HCT116 (cell line): ENCODE data around the gene ZBTB20. TPM values are rescaled to one million over a fixed set of nuclear protein-coding genes. Genes with fewer than 3 reads are reported as not detected.

Source experiments
- ATAC-seq: fragments of 200-7000 bp; cut with Tn5 transposase; 2 replicates; pipeline ENCODE4 v1.9.1; 2020; ENCODE audit warnings: mild to moderate bottlenecking, moderate library complexity
- BruUV-seq: library from RNA; stranded (reverse); fragments of 400-500 nt; replicated peaks from 2 replicates; lab custom pipeline; 2021; lab: Mats Ljungman, UMichigan
- CTCF ChIA-PET: fragments of 300-600 bp; sonication (Branson Sonifier 250); formaldehyde crosslinking; loops from one replicate; lab custom pipeline; 2021; ENCODE audit warnings: antibody characterized with exemption; lab: Charles Lee
- POLR2A ChIA-PET: fragments of 300-600, 350-600 bp; sonication (Branson Sonifier 250); formaldehyde crosslinking; loops from one replicate; lab custom pipeline; 2021; ENCODE audit warnings: antibody characterized with exemption; lab: Charles Lee
- RAD21 ChIA-PET, 2 experiments: fragments of 300-600 bp; sonication (Branson Sonifier 250); formaldehyde crosslinking; loops; one replicate each; lab custom pipeline; 2023; ENCODE audit warnings: low total read pairs in 2 of 2; ENCODE audit not compliant: uncharacterized antibody in 2 of 2, unreplicated experiment in 2 of 2, low non-redundant PET in 1 of 2; lab: Charles Lee
- DNase-seq: peaks from one replicate; pipeline ENCODE4 v3.0.0-alpha.2; 2010; ENCODE audit warnings: low read depth, low spot score
- H2AFZ ChIP-seq: fragments of 200-600 bp; shearing (Covaris generic), sonication (generic); 2 replicates; pipeline ENCODE4 v1.6.1; 2017; ENCODE audit warnings: low read depth, mixed run types, mixed read lengths, antibody characterized with exemption, low read length; ENCODE audit not compliant: poor library complexity, severe bottlenecking
- H3K27ac ChIP-seq: 2 replicates; pipeline ENCODE4 v1.5.1; 2012; ENCODE audit warnings: low read depth, low read length
- H3K27me3 ChIP-seq: fragments of 200-600 bp; sonication (generic); 2 replicates; pipeline ENCODE4 v1.6.1; 2016; ENCODE audit warnings: mixed run types, low read length, mixed read lengths; ENCODE audit not compliant: insufficient read depth
- H3K36me3 ChIP-seq, 2 experiments: fragments of 200-500 bp in 1 of 2; fragments of 200-600 bp in 1 of 2; sonication (Bioruptor generic) in 1 of 2; sonication (generic) in 1 of 2; 2 replicates each; pipeline versions ENCODE4 v1.5.1 to v1.6.1; 2014 to 2016; ENCODE audit warnings: low read length in 2 of 2, inconsistent platforms in 1 of 2, mixed read lengths in 1 of 2, mixed run types in 1 of 2; ENCODE audit not compliant: insufficient read depth in 2 of 2, control insufficient read depth in 1 of 2
- H3K4me1 ChIP-seq, 2 experiments: fragments of 200-600 bp in 1 of 2; sonication (generic) in 1 of 2; 2 replicates each; pipeline versions ENCODE4 v1.5.1 to v1.6.1; 2012 to 2017; ENCODE audit warnings: low read length in 2 of 2, inconsistent platforms in 1 of 2, mild to moderate bottlenecking in 1 of 2, mixed read lengths in 1 of 2, mixed run types in 1 of 2, moderate library complexity in 1 of 2; ENCODE audit not compliant: insufficient read depth in 2 of 2, control insufficient read depth in 1 of 2
- H3K4me2 ChIP-seq: fragments of 200-600 bp; sonication (generic); 2 replicates; pipeline ENCODE4 v1.6.1; 2017; ENCODE audit warnings: mixed run types, low read length, mixed read lengths
- H3K4me3 ChIP-seq, 2 experiments: fragments of 200-600 bp in 1 of 2; sonication (generic) in 1 of 2; replicated peaks in 1 of 2; 2 replicates each; pipeline ENCODE4 v1.5.1; 2011 to 2016; ENCODE audit warnings: low read length in 2 of 2, control low read depth in 1 of 2, low read depth in 1 of 2, mild to moderate bottlenecking in 1 of 2, mixed read lengths in 1 of 2, mixed run types in 1 of 2
- H3K79me2 ChIP-seq: fragments of 200-600 bp; sonication (generic); 2 replicates; pipeline ENCODE4 v1.6.1; 2017; ENCODE audit warnings: mild to moderate bottlenecking, mixed run types, low read length, moderate library complexity, mixed read lengths; ENCODE audit not compliant: insufficient read depth
- H3K9ac ChIP-seq: fragments of 200-600 bp; sonication (generic); 2 replicates; pipeline ENCODE4 v1.6.1; 2016; ENCODE audit warnings: low read length, mixed read lengths
- H3K9me2 ChIP-seq: fragments of 200-600 bp; sonication (generic), shearing (Covaris generic); 2 replicates; pipeline ENCODE4 v1.6.1; 2017; ENCODE audit warnings: mixed run types, mild to moderate bottlenecking, moderate library complexity; ENCODE audit not compliant: insufficient read depth
- H3K9me3 ChIP-seq, 2 experiments: fragments of 200-500 bp in 1 of 2; fragments of 200-600 bp in 1 of 2; sonication (Bioruptor generic) in 1 of 2; sonication (generic) in 1 of 2; 2 replicates each; pipeline ENCODE4 v1.6.1; 2014 to 2017; ENCODE audit warnings: low read length in 2 of 2, mixed read lengths in 2 of 2, inconsistent platforms in 1 of 2, low read depth in 1 of 2, mild to moderate bottlenecking in 1 of 2, mixed run types in 1 of 2, moderate library complexity in 1 of 2; ENCODE audit not compliant: control insufficient read depth in 1 of 2, insufficient read depth in 1 of 2
- H4K20me1 ChIP-seq: fragments of 200-600 bp; sonication (generic), shearing (Covaris generic); 2 replicates; pipeline ENCODE4 v1.6.1; 2017; ENCODE audit warnings: mixed run types, mild to moderate bottlenecking, moderate library complexity; ENCODE audit not compliant: insufficient read depth
- CBX3 ChIP-seq: IDR thresholded peaks from 2 replicates; pipeline ENCODE4 v1.6.1; 2012; ENCODE audit warnings: low read depth
- CTCF ChIP-seq, 3 experiments: fragments of 200-600 bp in 1 of 3; sonication (generic) in 1 of 3; IDR thresholded peaks in 2 of 3; conservative IDR thresholded peaks in 1 of 3; 2 replicates each; pipeline ENCODE4 v1.5.1; 2012 to 2017; ENCODE audit warnings: low read depth in 2 of 3, low read length in 2 of 3, antibody characterized with exemption in 1 of 3, borderline replicate concordance in 1 of 3, control low read depth in 1 of 3, mild to moderate bottlenecking in 1 of 3, mixed read lengths in 1 of 3, mixed run types in 1 of 3, moderate library complexity in 1 of 3; ENCODE audit not compliant: insufficient read depth in 1 of 3
- EGR1 ChIP-seq: IDR thresholded peaks from 2 replicates; pipeline ENCODE4 v1.6.1; 2012; ENCODE audit warnings: low read depth
- ELF1 ChIP-seq: IDR thresholded peaks from 2 replicates; pipeline ENCODE4 v1.6.1; 2012; ENCODE audit warnings: low read depth, borderline replicate concordance
- EZH2phosphoT487 ChIP-seq: fragments of 200-600 bp; IDR thresholded peaks from 2 replicates; pipeline ENCODE4 v1.6.1; 2018; ENCODE audit warnings: antibody characterized with exemption, borderline replicate concordance
- FOSL1 ChIP-seq: IDR thresholded peaks from 2 replicates; pipeline ENCODE4 v1.6.1; 2012; ENCODE audit warnings: low read depth
- JUND ChIP-seq: IDR thresholded peaks from 2 replicates; pipeline ENCODE4 v1.6.1; 2012
- POLR2AphosphoS5 ChIP-seq: IDR thresholded peaks from 2 replicates; pipeline ENCODE4 v1.6.1; 2011; ENCODE audit warnings: mild to moderate bottlenecking, low read depth, low read length, moderate library complexity
- SRF ChIP-seq: IDR thresholded peaks from 2 replicates; pipeline ENCODE4 v1.6.1; 2012; ENCODE audit warnings: low read depth
- TCF7L2 ChIP-seq: IDR thresholded peaks from 2 replicates; pipeline ENCODE4 v1.7.0; 2011; ENCODE audit warnings: borderline replicate concordance, inconsistent platforms; ENCODE audit not compliant: insufficient read depth, insufficient read length; ENCODE audit errors: extremely low read depth
- YY1 ChIP-seq: IDR thresholded peaks from 2 replicates; pipeline ENCODE4 v1.6.1; 2011; ENCODE audit warnings: low read length, low read depth, moderate library complexity, mild to moderate bottlenecking; ENCODE audit not compliant: insufficient replicate concordance; ENCODE audit errors: extremely low read depth
- ZBTB33 ChIP-seq: IDR thresholded peaks from 2 replicates; pipeline ENCODE4 v1.6.1; 2011; ENCODE audit warnings: mild to moderate bottlenecking, low read length, moderate library complexity; ENCODE audit not compliant: insufficient replicate concordance; ENCODE audit errors: extremely low read depth
- ZFX ChIP-seq: fragments of 450-650 bp; IDR thresholded peaks from 2 replicates; pipeline ENCODE4 v1.6.1; 2017
- intact Hi-C: fragments of 100-400 bp; cut with micrococcal nuclease; formaldehyde crosslinking; loops from 2 replicates; pipeline ENCODE4 v1.10.0; 2022
- total RNA-seq: library from RNA; stranded (reverse); gene quantifications from one replicate; pipeline ENCODE4 v1.2.1, GENCODE V29; 2021; ENCODE audit not compliant: unreplicated experiment

The ZBTB20 gene
- total RNA-seq, 1 experiment from 2014 or later = 42.1 TPM

- Histone ChIP-seq H3K4me2 (no peak overlapping the region), H3K9me3 (no peaks in the 10 kb centered on the region), H3K27me3 (no peaks in the 10 kb centered on the region), H3K9ac (no peak overlapping the region), H3K79me2 (no peaks in the 10 kb centered on the region)
- no peak for ATAC-seq
- CTCF ChIA-PET = interaction anchor here (0.5 kb wide), 1 partner anchor 1478 kb away, joined by 4 read pairs; no protein-coding TSS in a partner anchor
- BruUV-seq = no TSS peak
- RAD21 ChIA-PET = no interaction called here
- intact Hi-C loops = no loop called here
- no peak for TF ChIP-seq FOSL1
- TF ChIP-seq CTCF (IDR thresholded peaks at IDR 0.05 in 2 of 3, conservative IDR thresholded peaks at IDR 0.05 in 1 of 3; ENCODE audit: borderline replicate concordance in 1 of 3, insufficient read depth in 1 of 3, low read depth in 2 of 3, low read length in 2 of 3) = no peak
- TF ChIP-seq SRF = no peak
- no peak for TF ChIP-seq TCF7L2
- TF ChIP-seq ZFX = no peak
- TF ChIP-seq POLR2AphosphoS5 = no peak
- no peak for TF ChIP-seq ZBTB33
- TF ChIP-seq JUND = no peak
- no peak for TF ChIP-seq EZH2phosphoT487
- TF ChIP-seq ELF1 = no peak
- TF ChIP-seq CBX3 = no peak
- no peak for TF ChIP-seq YY1
- no peak for TF ChIP-seq EGR1
- TF ChIP-seq, all 23 proteins: peak for 0
- no peak for DNase-seq
- H3K4me3 ChIP-seq = no peak overlapping the region
- H2AFZ ChIP-seq = no peak overlapping the region
- no peak overlapping the region for H3K27ac ChIP-seq
- no peaks in the 10 kb centered on the region for H3K9me2 ChIP-seq
- H4K20me1 ChIP-seq = no peaks in the 10 kb centered on the region
- POLR2A ChIA-PET = no interaction called here
- no peaks in the 10 kb centered on the region for H3K36me3 ChIP-seq
- H3K4me1 ChIP-seq = no peaks in the 10 kb centered on the region
These were observed 47.0 kb downstream of the ZBTB20 start for GRCh38 chr3:115099986-115100571.
